ENCODE results near the gene USP47.

DNA sequence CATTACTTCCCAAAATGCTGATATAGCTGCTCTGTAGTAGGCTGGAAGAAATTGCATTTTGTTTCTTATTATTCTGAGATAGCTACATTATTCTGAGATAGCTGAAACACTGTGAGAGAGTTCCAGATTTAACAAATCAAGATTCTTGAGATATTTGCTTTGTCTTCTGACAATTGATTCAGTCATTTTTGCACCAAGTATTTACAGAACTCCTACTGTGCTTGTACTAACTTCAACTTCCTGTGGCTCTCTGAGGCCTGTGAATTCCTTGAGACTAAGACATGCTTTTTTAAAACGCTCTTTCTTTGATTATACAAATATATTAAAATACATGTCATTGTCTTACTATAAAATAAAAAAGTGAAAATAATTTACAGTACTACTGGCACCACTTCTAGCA lies 52.7 kb downstream of the USP47 start:
- TF ChIP-seq, protein P1, sequence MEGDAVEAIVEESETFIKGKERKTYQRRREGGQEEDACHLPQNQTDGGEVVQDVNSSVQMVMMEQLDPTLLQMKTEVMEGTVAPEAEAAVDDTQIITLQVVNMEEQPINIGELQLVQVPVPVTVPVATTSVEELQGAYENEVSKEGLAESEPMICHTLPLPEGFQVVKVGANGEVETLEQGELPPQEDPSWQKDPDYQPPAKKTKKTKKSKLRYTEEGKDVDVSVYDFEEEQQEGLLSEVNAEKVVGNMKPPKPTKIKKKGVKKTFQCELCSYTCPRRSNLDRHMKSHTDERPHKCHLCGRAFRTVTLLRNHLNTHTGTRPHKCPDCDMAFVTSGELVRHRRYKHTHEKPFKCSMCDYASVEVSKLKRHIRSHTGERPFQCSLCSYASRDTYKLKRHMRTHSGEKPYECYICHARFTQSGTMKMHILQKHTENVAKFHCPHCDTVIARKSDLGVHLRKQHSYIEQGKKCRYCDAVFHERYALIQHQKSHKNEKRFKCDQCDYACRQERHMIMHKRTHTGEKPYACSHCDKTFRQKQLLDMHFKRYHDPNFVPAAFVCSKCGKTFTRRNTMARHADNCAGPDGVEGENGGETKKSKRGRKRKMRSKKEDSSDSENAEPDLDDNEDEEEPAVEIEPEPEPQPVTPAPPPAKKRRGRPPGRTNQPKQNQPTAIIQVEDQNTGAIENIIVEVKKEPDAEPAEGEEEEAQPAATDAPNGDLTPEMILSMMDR (conservative IDR thresholded peaks at IDR 0.05), result no peak
- TF ChIP-seq ZFX (IDR thresholded peaks at IDR 0.05), result no peak
